OCI-LY7 (cell line): ENCODE data around the gene FAP.

Experiments
- CTCF ChIP-seq: fragments of 200-600 bp; sonication (generic); conservative IDR thresholded peaks from 2 replicates; pipeline ENCODE4 v1.5.1; 2014; ENCODE audit warnings: mild to moderate bottlenecking, antibody characterized with exemption, low read length, moderate library complexity, mixed read lengths
- EZH2phosphoT487 ChIP-seq: fragments of 200-600 bp; sonication (generic); IDR thresholded peaks from 2 replicates; pipeline ENCODE4 v1.6.1; 2018; ENCODE audit warnings: low read depth, borderline replicate concordance, mild to moderate bottlenecking, mixed run types, antibody characterized with exemption, low read length, moderate library complexity, mixed read lengths

GRCh38 chr2:162261032-162261945 lies 18.0 kb upstream of the FAP start:
- TF ChIP-seq CTCF (no peak), EZH2phosphoT487 (no peak)
